IPS-18c (cell line): ENCODE data around the gene TNS3.

Experiments used
- H3K4me3 ChIP-seq: 2 replicates; pipeline ENCODE4 v1.7.0; 2013; ENCODE audit warnings: low read depth, mild to moderate bottlenecking, low read length, moderate library complexity; ENCODE audit not compliant: insufficient read depth
- H3K9me3 ChIP-seq: one replicate; pipeline ENCODE4 v1.6.1; 2013; ENCODE audit warnings: mild to moderate bottlenecking, low read length, moderate library complexity; ENCODE audit not compliant: control insufficient read depth, insufficient read depth

Gene TNS3

DNA sequence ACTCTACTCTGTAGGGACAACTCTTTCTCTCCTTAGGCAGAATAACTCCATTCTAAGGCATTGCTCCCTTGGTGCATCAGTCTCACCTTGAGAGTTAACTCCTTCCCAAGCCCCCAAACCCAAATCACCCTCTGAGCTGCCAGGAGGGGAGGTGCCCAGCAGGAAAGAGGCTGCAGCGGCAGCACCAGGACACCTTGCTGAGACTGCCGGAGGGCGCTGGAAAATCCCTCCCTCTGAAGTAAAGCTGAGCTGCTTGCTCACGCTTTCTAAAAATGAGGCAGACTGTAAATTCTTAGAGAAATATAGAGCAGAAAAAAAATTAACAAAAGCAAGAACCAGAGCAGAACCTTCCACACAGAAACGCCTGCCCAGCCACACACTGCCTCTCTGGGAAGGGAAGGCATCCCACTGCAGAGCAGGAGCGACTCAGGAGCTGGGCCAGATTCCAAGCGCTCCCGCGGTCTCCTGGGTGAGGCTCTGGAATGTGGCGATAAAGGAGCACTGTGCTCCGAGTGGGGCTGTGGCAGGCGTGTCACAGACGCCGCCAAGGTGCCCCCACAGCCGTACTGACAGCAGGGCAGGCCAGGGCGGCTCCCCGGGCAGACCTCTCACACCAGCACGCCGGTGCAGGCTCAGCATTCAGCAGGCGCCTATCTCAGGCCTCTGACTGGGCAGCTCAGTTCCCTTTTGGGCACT lies 202.1 kb downstream of the TNS3 start:
- no peak overlapping the region for H3K4me3 ChIP-seq
- no peaks in the 10 kb centered on the region for H3K9me3 ChIP-seq

DNA sequence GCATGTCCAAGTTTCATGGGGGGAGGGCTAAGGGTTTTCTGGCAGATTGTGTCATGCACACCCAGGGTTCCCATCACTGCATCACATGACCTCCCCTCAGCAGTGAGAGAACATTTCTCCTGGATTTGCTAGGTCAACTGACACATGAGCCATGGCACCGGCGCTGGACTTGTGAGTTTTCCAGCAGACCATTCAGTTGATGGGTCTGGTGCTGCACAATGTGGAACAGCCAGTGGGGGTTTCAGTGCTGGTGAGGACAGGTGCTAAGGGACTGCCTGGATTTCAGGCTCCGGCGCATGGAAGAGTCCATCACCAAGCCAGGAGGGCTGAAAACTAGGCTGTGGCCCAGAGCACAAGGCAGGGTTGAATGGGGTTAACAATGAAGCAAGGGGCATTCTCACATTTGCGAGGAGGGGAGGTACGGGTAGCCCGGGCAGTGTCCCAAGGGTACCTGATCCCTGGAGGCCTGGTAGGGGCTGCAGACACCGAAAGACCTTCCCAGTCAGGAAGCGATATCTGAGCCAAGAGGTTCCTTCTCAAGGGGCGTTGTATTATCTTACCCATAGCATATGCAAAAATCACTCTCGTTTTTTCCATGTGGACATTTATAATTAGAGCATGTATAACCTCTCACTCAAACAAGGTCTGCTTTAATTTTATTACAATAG lies 203.0 kb downstream of the TNS3 start:
- Histone ChIP-seq H3K9me3 (no peaks in the 10 kb centered on the region), H3K4me3 (no peak overlapping the region)

DNA sequence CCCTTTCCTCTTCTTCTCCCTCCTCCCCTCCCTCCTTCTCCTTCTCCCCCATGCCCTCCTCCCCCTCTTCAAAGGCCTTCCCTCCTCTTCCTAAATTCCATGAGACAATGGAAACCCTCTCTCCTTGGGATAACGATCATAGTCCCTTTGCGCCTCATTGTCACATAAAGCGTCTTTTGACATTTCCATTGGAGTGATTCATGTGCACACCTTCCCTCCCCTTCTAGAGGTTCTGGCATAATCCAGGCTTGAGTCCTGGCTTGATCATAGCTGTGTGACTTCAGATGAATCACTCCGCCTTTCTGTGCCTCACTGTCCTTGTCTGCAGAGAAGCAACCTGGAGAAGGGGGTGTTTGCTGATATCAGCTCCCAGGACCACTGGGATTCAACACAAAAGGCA lies 204.2 kb downstream of the TNS3 start:
- H3K9me3 ChIP-seq = no peaks in the 10 kb centered on the region
- H3K4me3 ChIP-seq = no peak overlapping the region

DNA sequence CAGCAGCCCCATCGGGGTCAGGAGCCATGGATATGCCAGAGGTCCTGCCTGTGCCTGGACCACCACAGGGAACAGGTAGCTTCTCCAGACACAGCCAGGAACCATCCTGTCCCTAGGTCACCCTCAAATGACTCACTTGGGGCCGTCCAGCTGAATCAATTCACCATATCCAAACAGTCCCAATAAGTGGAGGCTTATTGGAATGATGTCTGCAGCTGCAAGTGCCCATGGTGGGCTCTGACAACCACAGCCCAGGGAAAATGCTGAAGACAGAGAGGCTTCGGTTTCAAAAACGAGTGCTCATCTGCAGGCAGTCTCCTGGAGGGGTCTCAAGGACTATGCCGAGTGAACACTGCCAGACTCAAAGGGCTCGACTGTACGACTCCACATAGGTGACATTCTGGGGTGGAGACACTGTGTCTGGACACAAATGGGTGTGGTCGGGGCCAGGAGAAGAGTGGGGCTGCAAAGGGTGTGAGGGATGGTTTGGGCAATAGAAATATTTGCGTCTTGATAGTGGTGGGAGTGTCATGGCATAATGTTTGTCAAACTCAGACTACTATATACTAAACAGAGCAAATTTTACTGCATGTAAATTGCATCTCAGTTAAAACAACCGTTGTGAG lies 204.8 kb downstream of the TNS3 start:
- Histone ChIP-seq H3K9me3 (no peaks in the 10 kb centered on the region), H3K4me3 (no peak overlapping the region)

DNA sequence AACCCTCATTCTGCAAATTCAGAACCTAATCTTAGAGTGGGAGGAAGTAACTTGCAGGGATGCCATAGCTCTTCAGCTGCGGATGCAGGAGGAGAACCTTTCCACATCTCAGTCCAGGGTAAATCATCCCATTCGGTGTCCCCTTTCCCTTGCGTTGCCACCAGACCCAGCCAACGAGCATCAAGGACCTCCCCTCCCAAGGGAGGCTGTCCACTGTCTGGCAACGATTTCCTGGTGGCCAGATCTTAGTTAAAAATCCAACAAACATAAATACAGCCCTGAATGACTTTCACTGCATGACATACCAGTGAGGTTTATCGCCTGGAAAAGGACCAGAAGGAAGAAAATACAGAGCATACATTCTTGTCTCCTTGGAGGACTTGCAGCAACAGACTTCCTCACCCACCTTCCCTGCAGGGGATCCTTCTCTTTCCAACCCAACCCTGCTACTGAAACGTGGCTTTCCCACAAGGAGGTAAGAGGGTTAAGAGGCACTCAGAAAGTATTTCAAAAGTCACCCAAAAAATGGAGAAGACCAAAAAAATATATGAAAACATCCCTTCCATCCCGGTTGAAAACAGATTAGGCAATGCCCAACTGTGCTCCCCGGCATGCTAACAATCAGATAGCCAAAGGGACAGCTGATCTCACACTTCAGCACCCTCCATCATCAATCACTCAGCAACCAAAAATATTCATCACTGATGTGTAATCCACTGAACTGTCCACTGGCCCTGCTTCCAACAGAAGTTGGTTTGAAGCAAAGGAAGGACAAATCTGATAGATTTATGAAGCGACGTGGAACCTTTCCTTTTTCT lies 206.6 kb downstream of the TNS3 start:
- Histone ChIP-seq H3K9me3 (peaks cover 3% of the 10 kb centered on the region), H3K4me3 (no peak overlapping the region)

DNA sequence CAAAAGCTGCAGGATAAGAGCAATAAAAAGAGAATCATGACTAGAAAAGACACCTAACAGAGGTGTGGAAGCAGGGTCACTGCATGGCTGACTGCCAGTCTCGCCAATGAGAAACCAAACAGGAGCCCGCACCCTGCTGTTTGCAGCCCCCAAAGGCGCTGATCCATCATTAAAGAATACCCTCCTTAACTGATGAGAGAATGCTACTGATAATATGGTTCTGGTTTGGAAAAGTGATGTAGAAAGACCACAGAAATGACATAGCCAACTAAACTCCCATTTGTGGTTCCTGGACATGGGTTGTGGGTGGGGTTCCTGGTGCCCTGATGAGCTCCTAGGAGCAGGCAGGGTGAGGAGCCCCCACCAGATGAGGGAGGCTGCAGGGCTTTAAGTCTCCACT lies 207.4 kb downstream of the TNS3 start:
- Histone ChIP-seq H3K9me3 (peaks cover 3% of the 10 kb centered on the region), H3K4me3 (no peak overlapping the region)

DNA sequence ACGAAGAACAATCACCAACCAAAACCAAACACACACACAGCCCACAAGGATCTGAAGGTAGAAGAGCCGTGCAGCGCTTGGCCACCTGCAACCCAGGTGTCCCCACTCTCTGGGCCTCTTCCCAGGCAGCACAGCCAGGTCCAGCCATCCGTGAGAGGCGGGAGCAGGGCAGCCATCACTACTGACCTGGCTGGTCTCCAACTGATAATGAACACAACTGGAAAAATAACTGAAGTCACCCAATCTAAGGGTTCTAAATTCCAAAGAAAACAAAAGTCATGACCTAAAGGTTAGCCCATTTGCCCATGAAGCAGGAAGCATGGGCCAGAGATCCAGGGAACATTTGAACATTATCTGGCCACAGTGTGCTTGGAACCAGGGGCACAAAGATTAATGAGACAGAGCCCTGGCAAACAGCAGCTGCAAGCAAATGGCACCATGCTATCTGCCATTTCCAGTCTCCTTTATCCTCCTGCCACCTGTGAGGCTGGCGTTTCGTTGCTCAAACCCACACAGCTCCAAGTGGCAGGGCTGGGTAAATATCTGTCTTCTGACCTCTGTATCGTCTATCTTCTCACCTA lies 207.9 kb downstream of the TNS3 start:
- H3K4me3 ChIP-seq = no peak overlapping the region

DNA sequence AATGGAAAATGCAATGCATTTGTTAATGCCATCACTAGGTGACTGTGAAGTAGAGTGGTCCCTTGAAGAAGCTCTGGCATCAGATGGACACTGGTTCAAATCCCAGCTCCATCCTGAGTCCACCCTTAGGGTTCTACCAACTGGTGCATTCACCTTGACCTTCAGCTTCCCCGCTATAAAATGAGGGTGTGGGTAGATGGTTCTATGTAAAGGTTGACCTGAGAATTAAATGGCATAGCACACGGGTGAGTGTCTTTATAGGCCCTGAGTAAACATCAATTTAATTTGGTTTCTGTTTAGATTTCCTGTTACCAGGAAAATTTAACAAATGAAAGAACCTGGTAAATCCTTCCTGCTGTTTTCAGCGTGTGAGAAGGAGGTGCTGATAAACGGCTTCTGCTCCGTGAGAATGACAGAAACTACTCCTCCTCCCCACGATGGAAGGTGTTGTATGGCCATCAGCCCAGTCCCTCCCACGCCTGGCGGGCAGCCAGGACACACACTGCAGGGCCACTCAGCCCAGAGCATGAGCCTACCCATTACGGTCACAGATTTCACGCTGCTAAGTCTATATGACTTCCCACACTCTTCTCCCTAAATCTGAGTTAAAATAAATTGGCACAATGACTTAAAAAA lies 210.1 kb downstream of the TNS3 start:
- H3K9me3 ChIP-seq = peaks cover 3% of the 10 kb centered on the region
- H3K4me3 ChIP-seq = no peak overlapping the region

More for the DNA sequence above, 207.9 kb downstream of the TNS3 start:
- peaks cover 3% of the 10 kb centered on the region for H3K9me3 ChIP-seq

DNA sequence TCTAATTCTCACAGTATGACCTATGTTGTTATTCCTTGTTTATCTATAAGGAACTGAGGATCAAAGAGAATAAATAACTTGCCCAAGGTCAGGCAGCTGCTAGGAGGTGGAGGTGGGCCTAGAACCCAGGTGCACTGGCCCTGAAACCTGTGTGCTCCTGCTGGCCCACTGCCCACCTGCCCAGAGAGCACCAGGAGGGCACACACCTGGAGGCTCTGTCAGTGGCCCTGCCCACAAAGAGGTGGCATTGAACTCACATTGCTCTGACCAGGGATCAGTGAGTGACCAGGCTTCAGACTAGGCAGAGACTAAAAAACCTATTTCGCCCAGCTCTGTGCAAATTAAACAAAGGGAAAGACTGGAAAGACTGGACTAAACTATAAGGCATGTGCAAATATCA lies 210.6 kb downstream of the TNS3 start:
- Histone ChIP-seq H3K4me3 (no peak overlapping the region), H3K9me3 (peaks cover 3% of the 10 kb centered on the region)

DNA sequence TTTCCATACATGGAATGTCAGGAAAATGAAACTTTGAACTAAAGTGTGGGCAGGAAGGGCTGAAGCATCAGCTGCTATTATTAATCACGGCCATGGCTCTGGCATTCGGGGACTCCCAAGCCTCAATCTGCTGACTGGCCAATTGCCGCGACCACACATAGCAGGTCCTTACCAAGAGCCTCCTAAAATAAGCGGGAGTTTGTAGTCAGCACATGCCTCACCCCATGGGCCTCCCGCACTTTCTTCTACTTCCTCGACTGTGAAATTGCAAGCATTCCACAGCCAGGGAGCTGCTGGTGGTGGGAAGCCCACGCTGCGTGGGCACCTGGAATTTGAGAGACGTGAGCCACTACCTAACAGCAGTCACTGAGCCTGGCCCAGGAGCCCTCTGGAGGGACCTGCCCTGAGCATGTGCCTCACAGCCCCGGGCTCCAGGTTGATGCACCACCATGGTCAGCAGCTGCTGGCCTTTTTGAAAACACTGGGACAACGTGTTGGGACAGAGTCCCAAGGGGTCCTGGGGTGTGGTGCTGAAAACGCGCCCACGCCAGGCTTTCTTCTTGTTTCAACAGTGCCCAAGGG lies 211.4 kb downstream of the TNS3 start:
- peaks cover 3% of the 10 kb centered on the region for H3K9me3 ChIP-seq
- H3K4me3 ChIP-seq = no peak overlapping the region

DNA sequence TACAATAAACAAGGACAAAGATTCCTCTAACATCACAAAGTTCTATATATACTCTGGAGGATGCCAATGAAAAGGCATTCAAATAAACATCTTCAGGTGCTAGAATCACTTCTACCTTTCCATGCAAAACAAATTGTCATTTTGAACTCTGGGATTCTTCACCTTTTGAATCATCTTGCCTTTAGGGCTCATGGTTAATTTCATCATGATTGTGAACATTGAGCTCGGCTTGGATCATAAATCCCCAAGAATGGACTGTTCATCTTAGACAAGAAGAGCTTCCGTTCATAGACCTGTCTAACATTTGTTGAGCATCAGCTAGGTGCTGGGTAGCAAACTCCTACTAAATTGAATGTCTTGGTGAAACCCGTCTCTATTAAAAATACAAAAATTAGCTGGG lies 212.2 kb downstream of the TNS3 start:
- Histone ChIP-seq H3K9me3 (peaks cover 3% of the 10 kb centered on the region), H3K4me3 (no peak overlapping the region)

DNA sequence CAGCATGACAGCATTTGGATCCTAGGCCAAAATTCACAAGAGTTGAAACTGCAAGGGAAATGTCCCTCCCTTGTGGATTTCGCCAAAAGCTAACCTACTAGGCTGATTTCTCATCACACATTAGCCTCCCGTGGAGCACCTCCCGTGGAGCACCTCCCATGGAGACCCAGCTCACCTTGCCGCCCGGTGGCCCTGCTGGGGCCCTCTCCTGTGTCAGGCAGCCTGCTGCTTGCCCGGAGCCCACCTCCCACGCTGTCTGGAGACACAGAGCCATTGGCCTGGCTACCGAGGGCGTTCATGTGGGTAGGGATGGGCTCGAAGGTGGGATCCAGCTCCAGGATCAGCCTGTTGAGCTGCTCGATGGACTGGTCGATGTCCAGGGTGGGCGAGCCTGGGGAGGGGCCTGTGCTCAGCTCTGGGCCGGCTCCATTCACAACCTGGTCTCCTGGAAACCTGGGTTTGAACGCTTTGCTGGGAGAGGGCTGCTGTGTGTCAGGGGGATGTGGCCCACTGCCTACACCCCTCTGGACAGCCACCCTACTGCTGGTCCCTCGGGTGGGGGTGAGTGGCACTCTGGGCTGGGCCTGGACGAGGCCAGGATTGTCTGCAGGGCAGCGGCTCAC lies 213.6 kb downstream of the TNS3 start:
- Histone ChIP-seq H3K4me3 (no peak overlapping the region), H3K9me3 (peaks cover 3% of the 10 kb centered on the region)

DNA sequence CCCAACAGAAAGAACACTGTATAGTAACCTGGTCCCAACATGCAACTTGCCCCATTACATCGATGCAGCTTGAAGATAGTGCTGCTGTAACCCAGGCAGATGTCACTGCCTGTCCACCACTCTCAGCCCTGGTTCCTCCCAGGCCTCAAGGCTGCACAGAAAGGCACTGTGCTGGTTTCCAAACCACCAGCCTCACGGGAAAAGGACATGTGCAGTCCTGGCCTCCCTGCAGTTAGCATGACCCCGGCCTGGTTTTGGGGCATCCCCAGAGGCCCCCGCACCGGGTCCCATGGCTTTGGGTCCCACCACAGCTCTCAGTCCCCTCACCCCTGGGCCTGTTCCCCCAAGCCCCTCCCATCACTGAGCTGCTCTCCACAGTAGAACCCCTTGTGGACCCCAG lies 214.5 kb downstream of the TNS3 start:
- H3K9me3 ChIP-seq = peaks cover 3% of the 10 kb centered on the region
- H3K4me3 ChIP-seq = no peak overlapping the region

DNA sequence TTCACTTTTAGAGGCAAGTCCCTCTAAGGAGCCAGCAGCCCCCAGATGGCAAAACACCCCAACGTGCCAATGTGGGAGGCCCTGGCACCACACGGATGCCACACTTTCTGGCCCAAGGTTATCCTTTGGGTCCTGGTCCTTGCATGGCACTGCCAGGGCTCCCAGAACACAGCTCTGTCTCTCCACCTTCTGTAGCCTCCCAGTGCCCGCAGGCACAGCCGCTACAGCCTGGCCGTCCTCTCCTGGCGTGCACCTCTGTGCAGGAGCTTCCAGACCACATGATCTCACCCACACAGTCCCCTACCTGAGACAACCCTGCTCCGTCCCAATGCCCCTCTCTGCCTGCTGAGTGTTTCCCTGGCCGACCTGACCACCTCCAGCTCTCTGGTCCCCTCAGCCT lies 215.0 kb downstream of the TNS3 start:
- Histone ChIP-seq H3K9me3 (peaks cover 3% of the 10 kb centered on the region), H3K4me3 (no peak overlapping the region)

DNA sequence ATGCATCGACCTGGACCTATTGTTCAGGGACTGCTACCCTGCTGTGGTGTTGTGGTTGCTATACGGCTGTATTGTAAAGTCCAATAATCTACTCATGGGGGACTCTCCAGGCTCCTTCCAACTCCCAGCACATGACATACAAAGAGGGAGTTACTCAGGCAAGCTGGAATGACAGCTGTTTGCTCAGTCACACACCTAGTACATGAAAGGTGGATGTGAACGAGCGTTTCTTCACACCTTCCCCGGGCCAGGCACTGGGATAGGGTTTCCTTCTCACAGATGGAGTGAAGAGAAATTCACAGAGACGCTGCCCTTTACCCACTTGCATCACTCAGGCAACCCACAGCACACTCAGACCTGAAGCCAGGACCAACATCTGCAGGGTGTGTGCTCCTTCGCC lies 215.7 kb downstream of the TNS3 start:
- Histone ChIP-seq H3K4me3 (no peak overlapping the region), H3K9me3 (peaks cover 3% of the 10 kb centered on the region)

DNA sequence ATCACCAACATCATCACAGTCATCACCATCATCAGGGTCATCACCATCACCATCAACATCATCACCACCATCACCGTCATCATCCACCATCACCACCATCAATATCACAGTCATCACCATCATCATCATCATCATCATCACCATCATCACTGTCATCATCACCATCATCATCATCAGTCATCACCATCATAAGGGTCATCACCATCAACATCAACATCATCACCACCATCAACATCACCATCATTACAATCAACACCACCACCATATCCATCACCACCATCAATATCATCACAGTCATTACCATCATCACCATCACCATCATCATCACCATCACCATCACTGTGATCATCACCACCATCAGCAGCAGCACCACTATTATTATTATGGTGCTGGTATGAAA lies 218.9 kb downstream of the TNS3 start:
- Histone ChIP-seq H3K4me3 (no peak overlapping the region), H3K9me3 (no peaks in the 10 kb centered on the region)
